NB4 (cell line): Measurements from ENCODE around the gene DLG4.
A peak's percentile ranks its signal among the peaks of the same experiment; 100 is the strongest.

Source experiments
- DNase-seq: peaks from one replicate; pipeline ENCODE4 v3.0.0; 2010; ENCODE audit warnings: low read depth
- H3K4me3 ChIP-seq: one replicate; pipeline ENCODE4 v1.5.1; 2011; ENCODE audit warnings: mild to moderate bottlenecking, low read depth, low read length, moderate library complexity
- CTCF ChIP-seq: IDR thresholded peaks from one replicate; pipeline ENCODE4 v1.5.1; 2012; ENCODE audit warnings: low read depth, low read length
- MAX ChIP-seq: IDR thresholded peaks from 2 replicates; pipeline ENCODE4 v1.6.1; 2011; ENCODE audit warnings: low read depth, low read length
- MYC ChIP-seq: IDR thresholded peaks from 2 replicates; pipeline ENCODE4 v1.6.1; 2011; ENCODE audit warnings: low read depth, low read length
- POLR2A ChIP-seq: IDR thresholded peaks from 2 replicates; pipeline ENCODE4 v1.6.1; 2011; ENCODE audit warnings: mild to moderate bottlenecking; ENCODE audit not compliant: insufficient read length; ENCODE audit errors: extremely low read depth

The DLG4 gene

GRCh38 chr17:7233701-7234082, 14.1 kb upstream of the DLG4 start:
- no peak for DNase-seq
- TF ChIP-seq MAX = no peak
- TF ChIP-seq POLR2A = no peak
- TF ChIP-seq MYC = no peak
- TF ChIP-seq CTCF = no peak
- peak overlapping the region; percentile 94 for H3K4me3 ChIP-seq

- TF ChIP-seq POLR2A = no peak
- no peak for TF ChIP-seq MAX
- no peak for TF ChIP-seq MYC
- no peak for TF ChIP-seq CTCF
- no peak for DNase-seq
- H3K4me3 ChIP-seq = peak overlapping the region; percentile 50
Measured at GRCh38 chr17:7232114-7232513, 12.5 kb upstream of the DLG4 start.

GRCh38 chr17:7229504-7229903, 9.9 kb upstream of the DLG4 start:
- no peak for DNase-seq
- H3K4me3 ChIP-seq = no peak overlapping the region
- TF ChIP-seq POLR2A (no peak), MAX (no peak), CTCF (no peak), MYC (no peak)

GRCh38 chr17:7228920-7229319, 9.3 kb upstream of the DLG4 start:
- no peak overlapping the region for H3K4me3 ChIP-seq
- no peak for DNase-seq
- TF ChIP-seq POLR2A (no peak), CTCF (no peak), MYC (no peak), MAX (no peak)

GRCh38 chr17:7226721-7227710, 7.4 kb upstream of the DLG4 start:
- TF ChIP-seq POLR2A (no peak), CTCF (no peak), MAX (no peak), MYC (no peak)
- no peak for DNase-seq
- H3K4me3 ChIP-seq = no peak overlapping the region
